ENCODE results near the gene SYT13. TPM values are rescaled to one million over a fixed set of nuclear protein-coding genes. Genes with fewer than 3 reads are reported as not detected.

Gene SYT13
- total RNA-seq, 2 experiments from 2014 or later: not detected

DNA sequence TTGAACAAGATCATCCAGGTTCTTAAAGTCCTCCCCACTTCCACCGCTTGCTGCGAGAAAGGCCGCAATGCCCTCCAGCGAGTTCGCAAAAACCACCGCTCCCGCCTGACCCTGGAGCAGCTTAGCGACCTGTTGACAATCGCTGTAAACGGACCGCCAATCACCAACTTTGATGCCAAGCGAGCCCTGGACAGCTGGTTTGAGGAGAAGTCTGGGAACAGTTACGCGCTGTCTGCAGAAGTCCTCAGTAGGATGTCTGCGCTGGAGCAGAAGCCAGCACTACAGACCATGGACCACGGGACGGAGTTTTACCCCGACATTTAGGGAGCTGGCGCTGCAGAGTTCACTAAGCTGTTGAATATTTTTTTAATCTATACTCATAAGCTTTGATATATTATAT lies 58.3 kb downstream of the SYT13 start:
- H3K4me3 Mint-ChIP-seq: no peak overlapping the region
- ATAC-seq (no peak), DNase-seq (no peak)
- H3K27me3 Mint-ChIP-seq: no peaks in the 10 kb centered on the region
- H3K36me3 Mint-ChIP-seq: no peaks in the 10 kb centered on the region
- CTCF ChIA-PET: interaction anchor here (1.0 kb wide), 1 partner anchor 12 kb away, joined by 3 read pairs; no protein-coding TSS in a partner anchor
- H3K4me1 Mint-ChIP-seq: peaks cover 5% of the 10 kb centered on the region
- H3K9me3 Mint-ChIP-seq (ENCODE audit: low read depth): no peaks in the 10 kb centered on the region
- H3K27ac Mint-ChIP-seq: no peak overlapping the region

DNA sequence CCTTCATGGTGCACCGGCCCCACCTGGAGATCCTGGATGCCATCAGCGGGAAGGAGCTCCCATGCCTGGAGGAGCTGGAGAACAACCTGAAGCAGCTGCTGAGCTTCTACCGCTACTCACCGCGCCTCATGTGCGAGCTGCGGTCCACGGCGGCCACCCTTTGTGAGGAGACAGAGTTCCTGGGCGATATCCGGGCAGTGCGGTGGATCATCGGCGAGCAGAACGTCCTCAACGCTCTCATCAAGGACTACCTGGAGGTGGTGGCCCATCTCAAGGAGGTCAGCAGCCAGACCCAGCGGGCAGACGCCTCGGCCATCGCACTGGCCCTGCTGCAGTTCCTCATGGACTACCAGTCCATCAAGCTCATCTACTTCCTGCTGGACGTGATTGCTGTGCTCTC lies 59.2 kb downstream of the SYT13 start:
- CTCF ChIA-PET: no interaction called here
- Mint-ChIP-seq H3K4me1 (peaks cover 5% of the 10 kb centered on the region), H3K36me3 (no peaks in the 10 kb centered on the region)

DNA sequence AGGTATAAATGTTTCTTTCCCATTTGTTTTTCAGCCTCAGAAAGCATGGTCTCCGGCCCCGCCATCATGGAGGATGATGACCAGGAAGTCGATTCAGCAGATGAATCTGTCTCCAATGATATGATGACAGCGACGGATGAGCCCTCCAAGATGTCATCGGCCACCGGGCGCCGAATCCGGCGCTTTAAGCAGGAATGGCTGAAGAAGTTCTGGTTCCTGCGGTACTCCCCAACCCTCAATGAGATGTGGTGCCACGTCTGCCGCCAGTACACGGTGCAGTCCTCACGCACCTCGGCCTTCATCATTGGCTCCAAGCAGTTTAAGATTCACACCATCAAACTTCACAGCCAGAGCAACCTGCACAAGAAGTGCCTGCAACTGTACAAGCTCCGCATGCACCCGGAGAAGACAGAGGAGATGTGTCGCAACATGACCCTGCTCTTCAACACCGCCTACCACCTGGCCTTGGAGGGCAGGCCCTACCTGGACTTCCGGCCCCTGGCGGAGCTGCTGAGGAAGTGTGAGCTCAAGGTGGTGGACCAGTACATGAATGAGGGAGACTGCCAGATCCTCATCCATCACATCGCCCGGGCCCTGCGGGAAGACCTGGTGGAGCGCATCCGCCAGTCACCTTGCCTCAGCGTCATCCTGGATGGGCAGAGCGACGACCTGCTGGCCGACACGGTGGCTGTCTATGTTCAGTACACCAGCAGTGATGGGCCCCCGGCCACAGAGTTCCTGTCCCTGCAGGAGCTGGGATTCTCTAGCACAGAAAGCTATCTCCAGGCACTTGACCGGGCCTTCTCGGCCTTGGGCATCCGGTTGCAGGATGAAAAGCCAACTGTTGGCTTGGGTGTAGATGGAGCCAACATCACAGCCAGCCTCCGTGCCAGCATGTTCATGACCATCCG lies 59.9 kb downstream of the SYT13 start:
- Mint-ChIP-seq H3K4me1 (peaks cover 5% of the 10 kb centered on the region), H3K27ac (no peak overlapping the region), H3K36me3 (no peaks in the 10 kb centered on the region), H3K9me3 (ENCODE audit: low read depth) (no peaks in the 10 kb centered on the region), H3K27me3 (no peaks in the 10 kb centered on the region), H3K4me3 (no peak overlapping the region)
- DNase-seq (no peak), ATAC-seq (no peak)
- CTCF ChIA-PET: no interaction called here

More for the DNA sequence above, 59.2 kb downstream of the SYT13 start:
- ATAC-seq (no peak), DNase-seq (no peak)
- no peak overlapping the region for H3K4me3 Mint-ChIP-seq
- H3K27ac Mint-ChIP-seq: no peak overlapping the region
- no peaks in the 10 kb centered on the region for H3K9me3 Mint-ChIP-seq (ENCODE audit: low read depth)
- no peaks in the 10 kb centered on the region for H3K27me3 Mint-ChIP-seq

DNA sequence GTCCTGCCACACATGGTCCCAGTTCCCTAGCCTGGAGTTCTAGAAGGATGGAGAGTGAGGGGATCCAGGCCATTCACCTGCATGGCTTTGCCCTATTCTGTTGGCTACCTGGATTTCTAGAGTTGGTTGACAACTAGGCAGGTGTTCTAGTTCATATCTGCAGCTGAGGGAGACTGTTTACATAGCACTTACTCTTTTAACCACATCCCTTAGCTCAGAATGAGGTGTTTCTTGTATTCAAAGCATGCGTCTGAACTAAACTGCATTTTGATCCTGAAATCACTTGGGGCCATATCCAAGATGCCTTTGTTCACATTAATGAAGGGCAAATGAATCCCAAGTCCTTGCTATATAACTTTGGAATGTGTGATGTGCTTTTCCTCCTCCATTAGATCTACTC lies 60.9 kb downstream of the SYT13 start:
- ATAC-seq: no peak
- CTCF ChIA-PET: no interaction called here
- no peak overlapping the region for H3K27ac Mint-ChIP-seq

DNA sequence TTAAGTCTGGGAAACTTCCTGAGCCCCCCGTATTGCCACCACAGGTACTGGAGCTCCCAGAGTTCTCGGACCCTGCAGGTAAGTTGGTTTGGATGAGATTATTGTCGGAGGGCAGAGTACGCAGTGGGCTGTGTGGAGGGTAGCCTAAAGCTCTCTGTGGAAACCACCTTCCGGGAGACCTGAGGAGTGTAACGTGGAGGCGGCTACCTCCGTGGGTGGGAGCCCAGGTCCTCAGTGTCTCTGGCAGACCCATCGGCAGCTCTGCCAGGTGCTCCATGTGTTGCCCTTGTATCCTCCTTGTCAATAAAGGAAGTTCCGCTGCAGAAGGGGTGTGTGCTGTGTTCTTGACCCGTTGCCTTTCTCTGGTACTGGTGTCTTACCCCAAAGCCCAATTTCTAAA lies 61.4 kb downstream of the SYT13 start:
- Mint-ChIP-seq H3K27ac (no peak overlapping the region), H3K27me3 (no peaks in the 10 kb centered on the region), H3K4me3 (no peak overlapping the region), H3K4me1 (peaks cover 2% of the 10 kb centered on the region), H3K9me3 (ENCODE audit: low read depth) (no peaks in the 10 kb centered on the region), H3K36me3 (no peaks in the 10 kb centered on the region)
- CTCF ChIA-PET: no interaction called here
- DNase-seq (no peak), ATAC-seq (no peak)

More for the DNA sequence above, 60.9 kb downstream of the SYT13 start:
- Mint-ChIP-seq H3K27me3 (no peaks in the 10 kb centered on the region), H3K4me3 (no peak overlapping the region), H3K36me3 (no peaks in the 10 kb centered on the region), H3K4me1 (peaks cover 2% of the 10 kb centered on the region), H3K9me3 (ENCODE audit: low read depth) (no peaks in the 10 kb centered on the region)
- DNase-seq: no peak

DNA sequence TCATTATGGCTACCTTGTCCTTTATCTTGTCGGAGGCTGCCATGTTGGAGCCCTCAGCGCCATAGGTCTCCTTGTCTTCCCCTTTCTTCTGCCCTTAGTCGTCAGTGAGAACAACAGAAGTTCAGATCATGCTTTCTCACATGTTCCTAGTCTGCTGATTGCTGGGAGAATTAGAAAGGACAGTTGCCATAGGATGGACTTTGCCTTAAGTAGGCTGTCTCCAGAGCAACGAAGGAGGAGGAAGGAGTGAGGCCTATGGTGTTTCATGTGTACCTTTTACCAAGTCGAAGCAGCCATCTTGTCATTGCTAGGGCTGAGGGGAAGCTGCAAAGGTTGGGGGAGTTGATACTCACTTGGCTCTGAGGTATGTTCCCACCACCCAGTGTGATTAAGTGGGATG lies 62.6 kb downstream of the SYT13 start:
- CTCF ChIA-PET: interaction anchor here (1.5 kb wide), 1 partner anchor 11 kb away, joined by 6 read pairs; no protein-coding TSS in a partner anchor
- ATAC-seq: no peak
- H3K9me3 Mint-ChIP-seq (ENCODE audit: low read depth): no peaks in the 10 kb centered on the region
- no peak overlapping the region for H3K27ac Mint-ChIP-seq
- no peak overlapping the region for H3K4me3 Mint-ChIP-seq
- H3K36me3 Mint-ChIP-seq: no peaks in the 10 kb centered on the region
- DNase-seq: no peak
- H3K4me1 Mint-ChIP-seq: peaks cover 2% of the 10 kb centered on the region
- H3K27me3 Mint-ChIP-seq: no peaks in the 10 kb centered on the region

DNA sequence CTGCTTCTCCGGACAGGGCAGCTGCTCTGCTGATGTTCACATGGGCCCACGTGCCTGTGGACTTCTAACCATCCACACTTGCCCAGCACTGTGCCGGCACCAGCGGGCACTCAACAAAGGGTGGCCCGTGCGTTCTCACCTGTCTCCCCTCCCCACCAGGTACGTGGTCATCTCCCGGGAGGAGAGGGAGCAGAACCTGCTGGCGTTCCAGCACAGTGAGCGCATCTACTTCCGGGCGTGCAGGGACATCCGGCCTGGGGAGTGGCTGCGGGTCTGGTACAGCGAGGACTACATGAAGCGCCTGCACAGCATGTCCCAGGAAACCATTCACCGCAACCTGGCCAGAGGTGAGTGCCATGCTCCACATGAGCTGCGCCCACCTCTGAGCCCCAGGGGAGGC lies 66.7 kb downstream of the SYT13 start:
- Mint-ChIP-seq H3K36me3 (no peaks in the 10 kb centered on the region), H3K4me1 (peaks cover 15% of the 10 kb centered on the region), H3K27me3 (no peaks in the 10 kb centered on the region), H3K27ac (no peak overlapping the region), H3K4me3 (no peak overlapping the region), H3K9me3 (ENCODE audit: low read depth) (no peaks in the 10 kb centered on the region)
- CTCF ChIA-PET: no interaction called here
- DNase-seq: no peak
- no peak for ATAC-seq

DNA sequence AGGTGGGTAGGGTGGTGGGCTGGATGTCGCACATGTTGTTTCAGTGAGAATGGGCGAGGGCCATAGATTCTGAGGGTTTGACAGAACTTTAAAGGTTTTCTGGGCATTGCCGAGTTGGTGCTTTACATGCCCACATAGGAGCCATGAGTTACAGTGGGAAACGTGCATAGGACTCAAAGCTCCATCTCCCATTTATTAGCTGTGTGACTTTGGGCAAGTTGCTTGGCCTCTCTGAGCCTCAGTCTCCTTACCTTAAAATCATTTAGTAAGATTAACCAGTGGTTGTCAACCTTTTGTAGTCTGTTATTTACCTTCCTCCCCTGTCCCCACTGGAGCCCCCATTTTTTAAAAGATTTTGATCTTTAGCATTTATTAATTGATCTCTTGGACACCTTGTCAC lies 67.4 kb downstream of the SYT13 start:
- ATAC-seq (no peak), DNase-seq (no peak)
- no peaks in the 10 kb centered on the region for H3K27me3 Mint-ChIP-seq
- H3K4me3 Mint-ChIP-seq: no peak overlapping the region
- CTCF ChIA-PET: no interaction called here
- no peak overlapping the region for H3K27ac Mint-ChIP-seq
- no peaks in the 10 kb centered on the region for H3K36me3 Mint-ChIP-seq
- peaks cover 15% of the 10 kb centered on the region for H3K4me1 Mint-ChIP-seq
- no peaks in the 10 kb centered on the region for H3K9me3 Mint-ChIP-seq (ENCODE audit: low read depth)

DNA sequence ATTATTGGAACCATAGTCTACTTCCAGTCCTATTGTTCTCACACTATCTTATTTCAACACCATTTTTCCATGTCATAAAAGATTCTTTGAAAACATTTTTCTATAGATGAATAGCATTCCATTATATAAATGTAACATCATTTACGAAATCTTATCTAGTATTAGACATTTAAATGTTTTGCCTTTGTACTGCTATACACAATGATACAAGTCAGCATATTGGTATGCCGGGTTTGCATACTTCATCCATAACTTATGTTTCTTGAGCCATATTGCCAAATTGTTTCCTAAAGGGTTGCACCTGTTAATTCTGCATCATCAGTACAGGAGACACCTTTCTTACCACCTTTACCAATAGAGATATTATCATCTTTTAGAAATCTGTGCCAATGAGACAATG lies 68.2 kb downstream of the SYT13 start:
- Mint-ChIP-seq H3K36me3 (no peaks in the 10 kb centered on the region), H3K27me3 (no peaks in the 10 kb centered on the region), H3K4me1 (peaks cover 15% of the 10 kb centered on the region), H3K27ac (no peak overlapping the region), H3K9me3 (ENCODE audit: low read depth) (no peaks in the 10 kb centered on the region), H3K4me3 (no peak overlapping the region)
- CTCF ChIA-PET: no interaction called here
- DNase-seq: no peak
- ATAC-seq: no peak

DNA sequence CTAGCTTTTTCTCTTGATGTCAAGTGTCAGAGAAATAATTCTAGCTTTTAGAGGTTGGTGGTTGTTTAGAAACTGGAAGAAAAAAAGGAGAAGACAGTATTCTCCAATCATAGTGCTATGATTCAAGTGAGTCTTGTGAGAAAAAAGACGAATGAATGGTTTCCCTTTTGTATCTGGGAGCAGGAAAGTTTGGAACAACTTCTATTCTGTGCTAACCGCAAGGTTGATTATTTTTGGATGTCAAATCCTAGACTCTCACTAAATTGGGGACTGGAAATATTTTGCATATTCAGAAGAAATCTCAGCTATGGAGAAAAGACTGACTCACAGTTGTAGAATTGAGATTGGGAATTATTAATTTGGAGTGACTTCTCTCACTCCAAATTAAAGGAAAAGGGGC lies 69.2 kb downstream of the SYT13 start:
- no peak overlapping the region for H3K4me3 Mint-ChIP-seq
- peaks cover 15% of the 10 kb centered on the region for H3K4me1 Mint-ChIP-seq
- H3K9me3 Mint-ChIP-seq (ENCODE audit: low read depth): no peaks in the 10 kb centered on the region
- CTCF ChIA-PET: interaction anchor here (0.9 kb wide), 1 partner anchor 11 kb away, joined by 3 read pairs; no protein-coding TSS in a partner anchor
- no peak for ATAC-seq
- no peaks in the 10 kb centered on the region for H3K36me3 Mint-ChIP-seq
- no peaks in the 10 kb centered on the region for H3K27me3 Mint-ChIP-seq
- no peak for DNase-seq
- H3K27ac Mint-ChIP-seq: no peak overlapping the region

DNA sequence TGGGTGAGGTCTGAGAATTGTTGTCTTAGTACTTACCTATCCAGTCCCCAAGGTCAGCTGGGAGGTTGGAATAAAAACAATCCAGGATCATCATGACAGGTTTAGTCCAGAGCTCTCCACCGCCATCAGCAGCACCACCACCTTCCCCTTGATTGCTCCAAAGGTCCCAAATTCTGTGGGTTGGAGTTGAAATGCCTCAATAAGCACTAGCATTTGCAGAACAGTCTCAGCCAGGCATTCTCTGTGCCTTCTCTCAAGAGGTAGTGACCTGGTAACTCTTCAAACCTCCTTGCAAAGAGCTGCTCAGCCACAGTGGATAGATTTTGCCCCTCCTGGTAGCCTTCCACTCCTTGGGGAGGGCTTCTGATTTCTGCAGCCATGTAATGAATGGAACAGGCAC lies 70.1 kb downstream of the SYT13 start:
- Mint-ChIP-seq H3K4me3 (no peak overlapping the region), H3K27ac (no peak overlapping the region), H3K27me3 (no peaks in the 10 kb centered on the region), H3K4me1 (peaks cover 15% of the 10 kb centered on the region), H3K36me3 (no peaks in the 10 kb centered on the region), H3K9me3 (ENCODE audit: low read depth) (no peaks in the 10 kb centered on the region)
- ATAC-seq: no peak
- no peak for DNase-seq
- CTCF ChIA-PET: interaction anchor here (0.8 to 1.1 kb wide), 4 partner anchors 12 to 438 kb away, joined by 3 read pairs; no protein-coding TSS in a partner anchor

DNA sequence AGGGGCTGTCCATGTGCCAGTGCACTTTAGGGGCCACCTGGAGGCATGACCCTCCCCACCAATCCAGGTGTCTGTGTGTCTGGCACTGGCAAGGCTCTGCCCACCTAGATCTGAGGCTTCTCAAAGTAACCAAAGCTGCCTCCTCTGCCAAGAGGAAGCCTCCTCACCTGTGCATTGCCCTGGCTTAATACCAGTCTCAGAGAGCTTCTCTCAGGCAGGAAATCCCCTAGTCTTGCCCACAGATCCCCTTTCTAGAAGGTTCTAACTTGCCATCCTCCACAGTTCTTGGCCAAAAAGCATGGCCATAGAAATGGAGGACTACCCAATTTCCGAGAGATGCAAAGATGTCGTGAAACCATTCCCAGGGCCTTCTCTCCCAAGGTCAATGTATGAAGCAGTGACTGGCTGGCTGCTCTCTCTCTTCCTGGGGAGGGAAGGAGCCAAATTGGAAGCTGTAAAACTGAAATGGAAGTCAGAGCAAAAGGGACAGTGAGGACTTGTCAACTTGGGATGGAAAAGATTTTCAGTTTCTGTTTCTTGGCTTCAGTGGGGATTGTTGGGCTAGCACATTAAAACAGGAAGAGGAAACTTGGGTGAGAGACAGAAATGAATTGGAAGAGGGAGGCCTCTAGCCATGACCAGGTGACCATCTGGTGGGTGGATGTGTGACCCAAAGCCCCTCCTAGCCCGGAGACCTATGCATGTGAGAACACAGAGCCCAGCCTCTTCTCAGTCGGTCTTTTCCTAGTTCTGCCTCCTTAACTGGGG lies 70.9 kb downstream of the SYT13 start:
- Mint-ChIP-seq H3K27ac (peak overlapping the region; percentile 73), H3K27me3 (no peaks in the 10 kb centered on the region), H3K9me3 (ENCODE audit: low read depth) (no peaks in the 10 kb centered on the region), H3K4me3 (no peak overlapping the region), H3K4me1 (peaks cover 15% of the 10 kb centered on the region), H3K36me3 (no peaks in the 10 kb centered on the region)
- CTCF ChIA-PET: interaction anchor here (0.8 to 1.1 kb wide), 4 partner anchors 12 to 438 kb away, joined by 3 read pairs; no protein-coding TSS in a partner anchor
- ATAC-seq (no peak), DNase-seq (no peak)

DNA sequence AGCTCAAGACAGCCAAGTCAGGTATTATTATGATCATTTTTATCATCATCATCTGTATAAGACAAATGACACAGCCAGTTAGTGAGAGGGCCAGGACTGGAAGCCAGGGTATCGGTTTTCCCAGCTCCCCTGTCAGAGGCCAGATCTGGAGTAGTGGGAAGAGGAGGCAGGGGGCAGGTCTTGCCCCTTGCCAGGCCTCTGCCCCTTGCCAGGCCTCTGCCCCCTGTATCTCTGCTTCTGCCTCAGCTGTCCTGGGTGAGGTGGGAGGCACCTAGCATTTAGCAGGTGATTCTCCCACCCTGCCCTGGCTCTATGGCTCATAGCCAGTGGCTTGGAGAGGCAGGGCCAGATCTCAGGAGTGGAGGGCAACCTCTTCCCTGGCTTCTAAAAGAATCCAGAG lies 72.4 kb downstream of the SYT13 start:
- CTCF ChIA-PET: no interaction called here
- no peak for DNase-seq
- H3K4me3 Mint-ChIP-seq: no peak overlapping the region
- H3K9me3 Mint-ChIP-seq (ENCODE audit: low read depth): no peaks in the 10 kb centered on the region
- ATAC-seq: no peak
- H3K27me3 Mint-ChIP-seq: no peaks in the 10 kb centered on the region
- peaks cover 15% of the 10 kb centered on the region for H3K4me1 Mint-ChIP-seq
- H3K27ac Mint-ChIP-seq: no peak overlapping the region
- no peaks in the 10 kb centered on the region for H3K36me3 Mint-ChIP-seq

DNA sequence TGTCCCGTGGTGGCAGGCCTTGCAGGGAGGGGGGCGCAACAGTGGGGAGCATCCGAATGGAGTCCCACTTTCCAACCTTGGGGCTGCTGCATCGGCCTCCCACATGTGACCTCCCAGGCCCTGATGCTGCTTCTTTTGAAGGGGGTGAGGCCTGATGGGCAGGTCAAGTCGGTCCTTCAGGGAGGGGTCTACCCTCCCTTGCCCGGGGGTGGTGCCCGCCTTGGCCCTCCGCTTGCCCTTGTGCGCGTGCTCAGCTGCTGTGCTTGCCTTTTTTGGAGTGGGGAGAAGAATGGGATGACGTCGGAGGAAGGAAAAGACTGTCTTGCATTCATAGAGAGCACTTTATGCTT lies 72.8 kb downstream of the SYT13 start:
- Mint-ChIP-seq H3K36me3 (no peaks in the 10 kb centered on the region), H3K9me3 (ENCODE audit: low read depth) (no peaks in the 10 kb centered on the region), H3K27ac (no peak overlapping the region), H3K27me3 (no peaks in the 10 kb centered on the region), H3K4me1 (peaks cover 15% of the 10 kb centered on the region), H3K4me3 (no peak overlapping the region)
- DNase-seq (no peak), ATAC-seq (no peak)
- CTCF ChIA-PET: no interaction called here

All from activated CD8-positive, alpha-beta memory T cell treated with anti-CD3 and anti-CD28 coated beads, Interleukin-2, amount 10 ng/mL, durations not matched to agents 7 days and 5 days (primary cell).